GM23338 (cell line): Measurements from ENCODE around the gene TMEM63B. TPM values are rescaled to one million over a fixed set of nuclear protein-coding genes. Genes with fewer than 3 reads are reported as not detected.

Experiments used
- ATAC-seq: fragments of 200-7000 bp; cut with Tn5 transposase; 3 replicates; pipeline ENCODE4 v1.9.1; 2020
- DNase-seq: peaks from one replicate; pipeline ENCODE4 v3.0.0-alpha.2; 2015; ENCODE audit warnings: low spot score
- H2AFZ ChIP-seq: fragments of 200-600 bp; sonication (generic); 2 replicates; pipeline ENCODE4 v1.8.0; 2016; ENCODE audit warnings: antibody characterized with exemption, mild to moderate bottlenecking, moderate library complexity
- H3F3A ChIP-seq: fragments of 200-600 bp; sonication (generic); replicated peaks from 2 replicates; pipeline ENCODE4 v1.8.0; 2017; ENCODE audit warnings: antibody characterized with exemption, mixed run types, low read depth
- H3K27ac ChIP-seq: fragments of 200-600 bp; sonication (generic); 2 replicates; pipeline ENCODE4 v1.6.1; 2016; ENCODE audit warnings: low read depth
- H3K27me3 ChIP-seq: fragments of 200-600 bp; sonication (generic); 2 replicates; pipeline ENCODE4 v1.8.0; 2016; ENCODE audit warnings: mild to moderate bottlenecking, mixed run types, moderate library complexity; ENCODE audit not compliant: insufficient read depth
- H3K36me3 ChIP-seq: fragments of 200-600 bp; sonication (generic); 2 replicates; pipeline ENCODE4 v1.8.0; 2016; ENCODE audit warnings: mild to moderate bottlenecking; ENCODE audit not compliant: insufficient read depth
- H3K4me1 ChIP-seq: fragments of 200-600 bp; sonication (generic); 2 replicates; pipeline ENCODE4 v1.8.0; 2016; ENCODE audit warnings: mild to moderate bottlenecking, moderate library complexity; ENCODE audit not compliant: insufficient read depth
- H3K4me2 ChIP-seq: fragments of 200-600 bp; sonication (generic); 2 replicates; pipeline ENCODE4 v1.7.1; 2017; ENCODE audit warnings: mixed run types
- H3K4me3 ChIP-seq: fragments of 200-600 bp; sonication (generic); 2 replicates; pipeline ENCODE4 v1.6.1; 2016; ENCODE audit warnings: mixed run types
- H3K79me2 ChIP-seq: fragments of 200-600 bp; sonication (generic); replicated peaks from 2 replicates; pipeline ENCODE4 v1.8.0; 2017; ENCODE audit warnings: mild to moderate bottlenecking; ENCODE audit not compliant: insufficient read depth
- H3K9me2 ChIP-seq: fragments of 200-600 bp; sonication (generic); 2 replicates; pipeline ENCODE4 v1.8.0; 2017; ENCODE audit not compliant: insufficient read depth
- H4K20me1 ChIP-seq: fragments of 200-600 bp; sonication (generic); replicated peaks from 2 replicates; pipeline ENCODE4 v1.8.0; 2017; ENCODE audit warnings: mild to moderate bottlenecking; ENCODE audit not compliant: insufficient read depth
- H3K27ac Mint-ChIP-seq: 2 replicates; pipeline ENCODE4 v1.8.0; 2020; ENCODE audit warnings: inconsistent platforms, mild to moderate bottlenecking, moderate library complexity, mixed read lengths
- H3K27me3 Mint-ChIP-seq: 3 replicates; pipeline ENCODE4 v1.8.0; 2022; ENCODE audit warnings: low read depth, mild to moderate bottlenecking, moderate library complexity, mixed read lengths, inconsistent platforms; ENCODE audit not compliant: insufficient read depth, poor library complexity
- H3K36me3 Mint-ChIP-seq: 3 replicates; pipeline ENCODE4 v1.8.0; 2021; ENCODE audit warnings: low read depth, mild to moderate bottlenecking, inconsistent platforms, moderate library complexity, mixed read lengths
- H3K4me1 Mint-ChIP-seq: 3 replicates; pipeline ENCODE4 v1.8.0; 2020; ENCODE audit warnings: mild to moderate bottlenecking, inconsistent platforms, mixed read lengths
- H3K4me3 Mint-ChIP-seq: 3 replicates; pipeline ENCODE4 v1.8.0; 2021; ENCODE audit warnings: moderate library complexity, mild to moderate bottlenecking, inconsistent platforms, mixed read lengths
- H3K9me3 Mint-ChIP-seq: 3 replicates; pipeline ENCODE4 v1.8.0; 2020; ENCODE audit warnings: moderate library complexity, mild to moderate bottlenecking, inconsistent platforms, mixed read lengths
- CTCF ChIP-seq, 2 experiments: fragments of 200-600 bp in 1 of 2; sonication (generic) in 1 of 2; conservative IDR thresholded peaks; 2 replicates each; pipeline versions ENCODE4 v1.5.1 to v1.6.1; 2016 to 2017; ENCODE audit warnings: antibody characterized with exemption in 2 of 2, low read depth in 2 of 2, mild to moderate bottlenecking in 2 of 2, moderate library complexity in 1 of 2
- ETS1 ChIP-seq: IDR thresholded peaks from 2 replicates; pipeline ENCODE4 v1.6.1; 2016; ENCODE audit warnings: antibody characterized with exemption
- EZH2 ChIP-seq: fragments of 200-600 bp; sonication (generic); IDR thresholded peaks from one replicate; pipeline ENCODE4 v1.8.0; 2017; ENCODE audit warnings: antibody characterized with exemption, mild to moderate bottlenecking, low read depth; ENCODE audit not compliant: unreplicated experiment
- EZH2phosphoT487 ChIP-seq: fragments of 200-600 bp; sonication (generic); IDR thresholded peaks from one replicate; pipeline ENCODE4 v1.8.1; 2018; ENCODE audit warnings: antibody characterized with exemption; ENCODE audit not compliant: unreplicated experiment
- JUNB ChIP-seq: IDR thresholded peaks from one replicate; pipeline ENCODE4 v1.6.1; 2016; ENCODE audit warnings: antibody characterized with exemption; ENCODE audit not compliant: unreplicated experiment
- NANOG ChIP-seq: IDR thresholded peaks from 2 replicates; pipeline ENCODE4 v1.6.1; 2016; ENCODE audit warnings: antibody characterized with exemption, borderline replicate concordance
- POLR2AphosphoS5 ChIP-seq: IDR thresholded peaks from 2 replicates; pipeline ENCODE4 v1.6.1; 2016; ENCODE audit warnings: antibody characterized with exemption, low read depth
- REST ChIP-seq: IDR thresholded peaks from one replicate; pipeline ENCODE4 v1.6.1; 2018; ENCODE audit warnings: antibody characterized with exemption; ENCODE audit not compliant: unreplicated experiment
- STAT1 ChIP-seq: IDR thresholded peaks from one replicate; pipeline ENCODE4 v1.6.1; 2016; ENCODE audit warnings: antibody characterized with exemption; ENCODE audit not compliant: unreplicated experiment
- ZNF114 ChIP-seq: fragments of 250-450 bp; sonication (Bioruptor Pico); IDR thresholded peaks from 2 replicates; pipeline ENCODE4 v1.5.0; 2020; ENCODE audit warnings: mild to moderate bottlenecking, moderate library complexity
- ZNF331 ChIP-seq: fragments of 250-450 bp; sonication (Bioruptor Pico); IDR thresholded peaks from 2 replicates; pipeline ENCODE4 v1.5.0; 2020; ENCODE audit warnings: low read depth, mild to moderate bottlenecking, moderate library complexity
- ZNF462 ChIP-seq: fragments of 250-450 bp; sonication (Bioruptor Pico); IDR thresholded peaks from 2 replicates; pipeline ENCODE4 v1.5.0; 2020; ENCODE audit warnings: mild to moderate bottlenecking, moderate library complexity
- polyA plus RNA-seq: library from polyadenylated mRNA; unstranded; fragments of >200 nt; fragmentation: Nextera tagmentation; extraction: Ambion mirVana; gene quantifications from 2 replicates; pipeline ENCODE4 v1.2.1, GENCODE V29; 2016
- total RNA-seq: library from RNA; depleted of rRNA; stranded (reverse); fragments of >200 nt; shearing (Covaris generic); gene quantifications from 2 replicates; pipeline ENCODE4 v1.2.3, GENCODE V29; 2014

The TMEM63B gene
- total and polyA plus RNA-seq, 2 experiments from 2014 or later: 10.1 to 36.0 TPM

GRCh38 chr6:44145839-44146238, 18.5 kb downstream of the TMEM63B start:
- Histone ChIP-seq H3K9me2 (no peaks in the 10 kb centered on the region), H2AFZ (no peak overlapping the region), H3K4me2 (no peak overlapping the region), H3K79me2 (no peaks in the 10 kb centered on the region), H4K20me1 (no peaks in the 10 kb centered on the region; the same call in 1 of the 2 replicates), H3F3A (no peaks in the 10 kb centered on the region), H3K36me3 (no peaks in the 10 kb centered on the region), H3K4me3 (no peak overlapping the region), H3K27me3 (no peaks in the 10 kb centered on the region), H3K27ac (no peak overlapping the region), H3K4me1 (no peaks in the 10 kb centered on the region)
- H3K9me3 Mint-ChIP-seq: no peaks in the 10 kb centered on the region
- peaks cover 3% of the 10 kb centered on the region for H3K27me3 Mint-ChIP-seq
- peaks cover 50% of the 10 kb centered on the region for H3K36me3 Mint-ChIP-seq
- no peak overlapping the region for H3K27ac Mint-ChIP-seq
- ATAC-seq (no peak), DNase-seq (no peak)
- no peak for TF ChIP-seq ETS1
- no peak for TF ChIP-seq ZNF462 (CRISPR knock-in tag)
- no peak for TF ChIP-seq ZNF331
- TF ChIP-seq EZH2phosphoT487: no peak
- no peak for TF ChIP-seq NANOG
- no peak for TF ChIP-seq REST
- TF ChIP-seq JUNB: no peak
- no peak for TF ChIP-seq POLR2AphosphoS5
- TF ChIP-seq STAT1: no peak
- no peak for TF ChIP-seq ZNF114 (CRISPR knock-in tag)
- TF ChIP-seq CTCF (conservative IDR thresholded peaks at IDR 0.05; ENCODE audit: low read depth in 2 of 2): no peak
- no peak for TF ChIP-seq EZH2
- H3K4me1 Mint-ChIP-seq: no peaks in the 10 kb centered on the region; the same call in 2 of the 3 replicates
- no peak overlapping the region for H3K4me3 Mint-ChIP-seq
